ENCODE data around the gene SYNC. TPM values are rescaled to one million over a fixed set of nuclear protein-coding genes. Genes with fewer than 3 reads are reported as not detected.

SYNC gene
- total and polyA plus RNA-seq, 2 of the 8 experiments (the other 6 are each of a cell fraction or from before 2014, with no cell fraction given) = 0.06 to 0.17 TPM

DNA sequence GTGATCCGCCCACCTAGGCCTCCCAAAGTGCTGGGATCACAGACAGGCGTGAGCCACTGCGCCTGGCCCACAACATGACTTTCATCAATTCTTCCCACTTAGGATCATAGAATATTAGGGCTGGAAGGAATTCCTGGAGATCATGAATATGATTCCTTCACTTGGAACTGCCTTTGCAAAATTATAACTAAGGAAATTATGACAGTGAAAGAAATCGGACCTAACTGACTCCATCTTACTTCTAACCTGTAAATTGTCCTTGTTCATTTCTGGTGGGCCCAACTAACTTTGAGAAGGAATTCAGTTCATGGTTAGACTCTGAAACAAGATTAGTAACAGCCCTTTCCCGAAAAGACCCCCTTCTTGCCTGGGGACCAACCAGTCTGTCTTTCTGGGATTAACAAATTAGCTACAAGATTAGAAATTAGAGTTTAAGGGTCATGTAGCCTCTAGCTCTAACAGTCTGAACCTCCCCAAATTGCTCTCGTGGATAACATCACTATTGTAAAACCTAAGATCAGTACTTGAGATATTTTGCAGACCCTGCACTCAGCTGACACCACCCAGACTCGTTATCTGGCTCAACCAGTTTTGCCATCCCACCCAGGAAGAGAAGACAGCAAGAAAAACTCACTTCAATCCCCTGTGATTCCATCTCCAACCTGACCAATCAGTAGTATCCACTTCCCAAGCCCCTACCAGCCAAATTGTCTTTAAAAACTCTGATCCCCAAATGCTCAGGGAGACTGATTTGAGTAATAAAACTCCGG lies 66.9 kb downstream of the SYNC start (continued):
- no peak for TF ChIP-seq POU5F1 (IDR thresholded peaks at IDR 0.05; ENCODE audit: low read depth, low read length)
- no peak for TF ChIP-seq MAFK (IDR thresholded peaks at IDR 0.05; ENCODE audit: low read depth, low read length)
- TF ChIP-seq BCL11A (IDR thresholded peaks at IDR 0.05; ENCODE audit: low read depth in 2 of 2, low read length in 2 of 2) = no peak
- no peak for TF ChIP-seq ZNF274 (IDR thresholded peaks at IDR 0.05; ENCODE audit: borderline replicate concordance, extremely low read depth, low read length)
- no peak for TF ChIP-seq YY1 (IDR thresholded peaks at IDR 0.05; ENCODE audit: low read depth, low read length)
- no peak for TF ChIP-seq SAP30 (IDR thresholded peaks at IDR 0.05; ENCODE audit: insufficient read depth, insufficient replicate concordance, low read length)
